GM06990 (cell line): ENCODE results near the gene MID1IP1.

Experiments used
- DNase-seq: peaks from one replicate; pipeline ENCODE4 v3.0.0-alpha.2; 2011; ENCODE audit not compliant: insufficient read length; ENCODE audit errors: extremely low read depth
- H3K27me3 ChIP-seq: replicated peaks from 2 replicates; pipeline ENCODE4 v1.6.0; 2011; ENCODE audit warnings: low read length; ENCODE audit not compliant: control insufficient read depth, insufficient read depth
- H3K36me3 ChIP-seq: 2 replicates; pipeline ENCODE4 v1.5.1; 2011; ENCODE audit warnings: low read length; ENCODE audit not compliant: control insufficient read depth, insufficient read depth
- H3K4me3 ChIP-seq: replicated peaks from 2 replicates; pipeline ENCODE4 v1.5.1; 2011; ENCODE audit warnings: low read depth, mild to moderate bottlenecking, control low read depth, low read length
- TF ChIP-seq, protein P1 (sequence below): IDR thresholded peaks from 2 replicates; pipeline ENCODE4 v1.5.1; 2011; ENCODE audit warnings: low read length, control low read depth, mild to moderate bottlenecking, inconsistent platforms; ENCODE audit not compliant: insufficient read depth, poor library complexity, severe bottlenecking

Gene MID1IP1

DNA sequence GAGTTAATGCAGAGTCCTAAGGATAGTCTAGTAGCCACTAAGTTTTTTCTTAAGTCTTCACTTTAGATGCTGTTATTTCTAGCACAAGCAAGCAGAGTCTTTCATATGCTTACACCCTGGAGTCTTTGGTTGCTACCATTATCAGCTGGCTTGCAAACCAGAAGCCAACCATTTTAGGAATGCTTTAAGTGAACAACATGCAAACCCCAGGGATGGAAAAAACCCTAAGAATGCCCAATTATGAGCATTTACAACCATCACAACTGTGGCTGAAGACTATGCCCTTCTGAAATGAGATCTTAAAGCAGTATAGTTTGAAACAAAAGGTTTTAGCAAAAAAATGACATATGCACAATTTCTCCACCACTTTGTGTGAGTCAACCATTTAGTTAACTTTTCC lies 6.6 kb downstream of the MID1IP1 start:
- H3K4me3 ChIP-seq, result no peak overlapping the region
- H3K27me3 ChIP-seq, result no peaks in the 10 kb centered on the region
- no peaks in the 10 kb centered on the region for H3K36me3 ChIP-seq
- TF ChIP-seq, protein P1, sequence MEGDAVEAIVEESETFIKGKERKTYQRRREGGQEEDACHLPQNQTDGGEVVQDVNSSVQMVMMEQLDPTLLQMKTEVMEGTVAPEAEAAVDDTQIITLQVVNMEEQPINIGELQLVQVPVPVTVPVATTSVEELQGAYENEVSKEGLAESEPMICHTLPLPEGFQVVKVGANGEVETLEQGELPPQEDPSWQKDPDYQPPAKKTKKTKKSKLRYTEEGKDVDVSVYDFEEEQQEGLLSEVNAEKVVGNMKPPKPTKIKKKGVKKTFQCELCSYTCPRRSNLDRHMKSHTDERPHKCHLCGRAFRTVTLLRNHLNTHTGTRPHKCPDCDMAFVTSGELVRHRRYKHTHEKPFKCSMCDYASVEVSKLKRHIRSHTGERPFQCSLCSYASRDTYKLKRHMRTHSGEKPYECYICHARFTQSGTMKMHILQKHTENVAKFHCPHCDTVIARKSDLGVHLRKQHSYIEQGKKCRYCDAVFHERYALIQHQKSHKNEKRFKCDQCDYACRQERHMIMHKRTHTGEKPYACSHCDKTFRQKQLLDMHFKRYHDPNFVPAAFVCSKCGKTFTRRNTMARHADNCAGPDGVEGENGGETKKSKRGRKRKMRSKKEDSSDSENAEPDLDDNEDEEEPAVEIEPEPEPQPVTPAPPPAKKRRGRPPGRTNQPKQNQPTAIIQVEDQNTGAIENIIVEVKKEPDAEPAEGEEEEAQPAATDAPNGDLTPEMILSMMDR, result no peak
- DNase-seq, result no peak

DNA sequence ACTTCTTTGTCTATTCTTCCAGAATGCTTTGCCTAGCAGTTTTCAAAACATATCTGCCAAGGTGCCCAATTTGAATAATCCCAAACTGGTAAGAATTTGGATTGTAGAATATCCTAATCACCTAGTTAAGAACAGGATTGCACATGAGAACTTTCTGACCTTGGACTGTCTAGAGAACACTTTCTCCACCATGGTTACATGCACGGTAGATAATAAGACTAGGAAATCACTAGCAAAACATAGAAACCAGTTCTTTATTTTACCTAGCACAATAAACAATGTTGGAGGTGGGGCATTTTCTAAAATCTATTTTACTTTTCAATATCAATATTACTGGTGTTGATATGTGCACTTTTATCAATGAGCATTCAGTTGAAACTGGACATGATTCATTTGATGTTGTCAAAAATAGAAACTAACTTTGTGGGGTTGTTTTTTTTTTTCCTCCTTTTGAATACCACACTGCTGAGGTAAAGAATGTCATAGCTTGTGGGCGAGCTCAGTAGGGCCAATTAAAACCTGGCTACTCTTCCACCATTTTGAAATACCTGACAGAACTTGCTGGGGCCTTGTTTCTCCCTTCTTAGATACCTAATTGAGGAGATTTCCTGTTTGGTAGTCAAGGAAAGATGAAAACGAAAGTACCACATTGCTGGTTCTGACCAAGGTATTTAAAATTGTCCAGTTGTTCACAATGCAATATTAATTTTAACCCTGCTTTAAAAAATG lies 10.4 kb downstream of the MID1IP1 start:
- H3K4me3 ChIP-seq, result no peak overlapping the region

DNA sequence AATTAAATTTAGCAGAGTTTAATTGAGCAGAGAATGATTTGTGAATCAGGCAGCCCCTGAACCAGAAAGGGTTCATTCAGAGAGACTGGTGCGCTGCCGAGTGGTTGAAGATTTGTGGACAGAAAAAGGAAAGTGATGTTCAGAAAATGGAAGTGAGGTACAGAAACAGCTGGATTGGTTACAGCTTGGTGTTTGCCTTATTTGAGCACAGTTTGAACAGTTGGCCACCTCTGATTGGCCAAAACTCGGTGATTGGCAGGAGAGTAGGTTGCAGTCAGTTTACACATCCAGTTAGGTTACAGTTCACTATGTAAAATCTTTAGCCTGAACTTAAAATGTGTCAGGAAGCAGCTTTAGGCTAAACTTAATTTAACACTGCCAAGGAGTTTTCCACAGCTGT lies 14.9 kb downstream of the MID1IP1 start:
- DNase-seq, result no peak
- H3K4me3 ChIP-seq, result no peak overlapping the region
- TF ChIP-seq, protein P1, result no peak

More for the DNA sequence above, 10.4 kb downstream of the MID1IP1 start:
- Histone ChIP-seq H3K36me3 (no peaks in the 10 kb centered on the region), H3K27me3 (no peaks in the 10 kb centered on the region)
- TF ChIP-seq, protein P1, result no peak
- DNase-seq, result no peak

DNA sequence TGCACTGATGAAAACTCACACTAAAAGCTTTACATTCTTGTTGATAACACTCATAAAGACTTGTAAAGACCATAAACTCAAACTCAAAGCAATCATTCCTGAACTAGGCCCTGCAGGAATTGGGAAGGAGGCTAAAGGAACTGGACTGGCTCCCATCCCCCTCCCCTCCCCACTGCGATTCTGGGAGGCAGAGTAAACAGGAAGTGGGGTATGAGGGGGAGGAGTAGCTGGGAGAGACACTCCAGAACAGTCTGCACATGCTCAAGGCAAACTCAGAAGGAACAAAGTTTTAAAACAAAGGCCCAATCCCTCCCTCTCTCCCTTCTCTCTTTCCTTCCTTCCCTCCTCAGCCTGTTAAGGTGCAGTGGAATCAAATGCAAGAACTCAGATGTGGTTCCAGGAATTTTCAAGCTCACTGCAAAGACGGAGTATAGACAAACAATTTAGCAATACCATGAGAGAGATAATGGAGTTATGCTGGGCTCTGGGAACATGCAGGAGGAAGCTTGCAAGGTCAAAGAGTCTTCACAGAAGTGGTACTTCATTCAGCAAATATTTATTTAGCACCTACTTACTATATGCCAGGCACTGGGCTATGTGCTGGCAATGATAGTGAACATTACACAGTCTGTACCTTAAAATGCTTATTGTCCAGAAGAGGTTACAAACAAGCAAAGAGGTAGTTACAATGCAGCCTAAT lies 15.9 kb downstream of the MID1IP1 start:
- no peak overlapping the region for H3K4me3 ChIP-seq
- TF ChIP-seq, protein P1, result no peak
- no peak for DNase-seq

More for the DNA sequence above, 14.9 kb downstream of the MID1IP1 start:
- Histone ChIP-seq H3K36me3 (no peaks in the 10 kb centered on the region), H3K27me3 (no peaks in the 10 kb centered on the region)

DNA sequence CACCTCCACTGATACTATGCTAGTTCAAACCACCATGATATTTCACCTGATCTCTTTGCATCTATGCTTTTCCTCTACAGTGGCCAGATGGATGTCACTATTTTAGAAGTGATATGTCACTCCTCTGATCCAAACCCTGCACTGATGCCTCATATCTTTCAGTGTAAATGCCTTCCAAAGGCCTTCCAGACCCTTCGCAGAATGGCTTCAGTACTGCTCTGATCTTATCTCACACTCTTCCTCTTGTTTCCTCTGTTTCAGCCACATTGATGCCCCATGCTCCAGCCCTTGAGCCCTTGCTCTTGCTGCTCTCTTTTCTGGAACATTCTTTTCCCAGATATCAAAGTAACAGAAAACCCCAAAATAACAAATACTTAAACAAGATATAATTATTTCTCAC lies 17.9 kb downstream of the MID1IP1 start:
- no peak overlapping the region for H3K4me3 ChIP-seq
- DNase-seq, result no peak
- no peaks in the 10 kb centered on the region for H3K27me3 ChIP-seq
- no peaks in the 10 kb centered on the region for H3K36me3 ChIP-seq
- TF ChIP-seq, protein P1, result no peak

More for the DNA sequence above, 15.9 kb downstream of the MID1IP1 start:
- Histone ChIP-seq H3K36me3 (no peaks in the 10 kb centered on the region), H3K27me3 (no peaks in the 10 kb centered on the region)
